Anterior cingulate cortex (tissue), 58 donors: ENCODE results near the gene SPRY4.
"Not testable (repeated sequence)": the region's sequence is repeated elsewhere in the genome, so short reads cannot be mapped to it uniquely, and the experiment has no call there.

Experiments used
- DNase-seq, 58 donors: peaks; one replicate each; lab custom pipeline; 2025; lab: John Stamatoyannopoulos, UW

The SPRY4 gene

GRCh38 chr5:142316051-142316450 lies 8.8 kb downstream of the SPRY4 start:
- DNase-seq = no peak

- DNase-seq = no peak
These were observed 9.5 kb downstream of the SPRY4 start for GRCh38 chr5:142315096-142315900.

DNA sequence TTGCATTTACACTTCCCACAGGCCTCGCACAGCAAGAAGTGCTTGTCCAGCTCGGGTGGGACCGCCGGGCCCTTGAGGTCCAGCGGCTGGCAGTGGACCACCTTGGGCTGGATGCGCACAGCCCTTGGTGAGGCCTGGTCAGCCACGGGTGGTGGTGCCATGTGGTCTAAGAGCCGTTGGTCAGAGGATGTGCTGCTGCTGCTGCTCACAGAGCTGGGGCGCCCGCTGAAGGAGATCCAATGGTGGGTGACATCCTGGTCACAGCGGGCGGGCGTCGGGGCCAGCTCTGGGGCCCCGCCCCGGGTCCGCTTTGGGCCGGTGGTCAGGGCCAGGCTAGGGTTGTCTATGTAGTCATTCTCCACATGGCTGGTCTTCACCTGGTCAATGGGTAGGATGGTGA lies 10.2 kb downstream of the SPRY4 start:
- DNase-seq = no peak

DNA sequence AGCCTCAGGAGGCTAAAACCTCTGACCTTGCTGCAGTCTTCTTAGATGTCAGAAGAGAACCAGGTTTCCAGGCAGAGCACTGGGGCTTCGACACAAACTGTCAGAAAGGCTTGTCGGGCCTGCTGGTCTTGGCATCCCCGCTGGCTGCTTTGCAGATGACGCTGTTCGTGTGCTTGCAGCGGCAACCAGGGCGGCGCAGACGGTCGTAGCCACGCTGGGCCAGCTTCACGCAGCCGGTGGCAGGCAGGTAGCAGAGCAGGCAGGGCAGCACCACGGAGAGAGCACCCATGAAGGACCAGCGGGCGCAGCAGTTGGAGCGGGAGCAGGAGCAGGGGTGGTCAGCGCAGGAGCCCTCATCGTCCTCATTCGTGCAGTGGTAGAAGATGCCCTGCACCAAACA lies 10.7 kb downstream of the SPRY4 start:
- DNase-seq = no peak

DNA sequence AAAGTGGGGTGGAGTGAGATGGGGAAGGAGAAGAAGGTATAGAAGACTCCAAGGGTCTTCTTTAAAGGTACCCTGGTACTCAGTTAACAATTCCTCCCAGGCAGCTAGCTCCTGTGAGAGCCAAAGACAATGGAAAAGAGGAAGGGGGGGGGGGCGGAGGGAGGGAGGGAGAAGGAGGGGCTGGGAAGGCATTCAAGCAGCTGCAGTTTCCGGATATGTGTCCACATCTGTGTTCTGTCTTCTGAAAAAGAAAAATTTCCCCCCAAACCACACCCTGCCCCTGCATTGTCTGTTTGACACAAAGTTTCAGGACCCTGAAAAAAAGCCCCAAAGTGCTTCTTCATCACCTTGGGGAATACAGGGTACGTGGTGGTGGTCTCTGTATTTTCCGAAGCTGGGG lies 11.1 kb downstream of the SPRY4 start:
- DNase-seq = no peak

DNA sequence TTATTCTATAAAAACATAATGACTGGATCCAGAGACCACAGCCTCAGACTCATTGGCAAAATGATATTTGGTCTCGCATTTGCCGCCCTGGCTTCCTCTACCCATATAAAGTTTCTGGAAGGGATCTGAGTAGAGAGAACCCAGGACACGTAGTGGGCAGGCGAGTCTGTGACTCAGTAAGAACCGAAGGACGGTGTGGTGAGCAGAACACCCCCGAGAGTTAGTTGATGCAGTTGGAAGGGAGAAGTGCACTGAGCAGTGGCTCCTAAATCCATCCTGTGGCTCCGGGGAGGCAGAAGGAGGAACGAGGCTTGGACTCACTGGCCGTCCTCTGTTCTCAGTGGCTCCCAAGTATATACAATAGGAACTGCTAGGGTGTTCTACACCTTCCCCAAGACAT lies 11.5 kb downstream of the SPRY4 start:
- DNase-seq = no peak

- DNase-seq = no peak
These were observed 12.4 kb downstream of the SPRY4 start for GRCh38 chr5:142312399-142312798.

GRCh38 chr5:142311725-142312124 lies 13.1 kb downstream of the SPRY4 start:
- no peak for DNase-seq

DNA sequence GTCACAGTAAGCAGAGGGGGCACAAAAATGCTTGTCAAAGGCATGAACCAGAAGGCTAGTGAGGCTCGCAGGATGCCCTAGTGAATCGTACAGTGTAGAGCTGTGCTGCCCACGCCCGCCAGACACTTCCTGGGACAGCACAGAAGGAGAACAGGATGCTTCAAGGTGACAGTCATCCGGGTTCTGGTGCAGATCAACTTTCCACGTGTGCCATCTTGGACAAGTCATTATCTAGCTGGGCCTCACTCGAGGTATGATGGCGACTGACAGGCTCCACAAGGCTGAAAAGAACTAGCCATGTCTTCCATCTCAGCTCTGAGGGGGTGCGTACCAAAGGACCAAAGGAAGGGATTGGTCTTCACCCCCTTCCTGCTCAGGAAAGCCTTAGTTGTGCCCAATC lies 14.0 kb downstream of the SPRY4 start:
- no peak for DNase-seq

- no peak for DNase-seq
These were observed 15.0 kb downstream of the SPRY4 start for GRCh38 chr5:142309747-142310318.

GRCh38 chr5:142308358-142308757 lies 16.5 kb downstream of the SPRY4 start:
- no peak for DNase-seq

DNA sequence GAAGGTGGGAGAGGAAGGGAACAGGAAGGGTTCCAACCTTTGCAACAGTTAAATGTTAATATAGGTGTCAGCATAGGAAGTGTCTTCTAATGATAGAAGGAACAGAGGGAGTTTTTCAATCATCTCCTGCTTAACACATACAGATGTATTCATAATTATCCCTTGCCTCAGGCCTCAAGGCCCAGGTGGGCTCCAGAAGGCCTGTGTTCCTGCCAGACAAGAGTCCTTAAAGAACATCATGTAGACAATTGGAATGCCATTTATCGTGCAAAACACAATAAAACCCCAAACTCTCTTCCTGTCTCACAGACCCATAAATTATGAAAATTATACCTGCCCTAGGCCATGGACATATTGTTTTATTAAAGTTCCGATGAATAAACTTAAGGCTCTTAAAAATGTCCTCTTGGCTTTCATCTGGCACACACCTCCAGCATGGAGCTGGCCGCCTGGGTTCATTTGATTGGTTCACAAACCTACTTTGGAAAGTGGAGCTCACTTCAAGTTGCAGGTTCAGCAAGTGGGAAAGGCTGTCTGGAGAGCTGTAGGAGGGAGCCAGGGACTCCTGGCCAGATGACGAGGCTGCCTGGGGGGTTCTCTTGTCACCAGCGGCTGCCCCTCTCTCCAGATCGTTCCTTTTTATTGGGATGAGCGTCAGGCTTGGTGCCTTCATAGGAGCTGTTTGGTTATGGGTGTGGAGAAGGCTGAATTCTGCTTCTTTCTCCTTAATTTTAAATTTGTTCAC lies 17.5 kb downstream of the SPRY4 start:
- DNase-seq = no peak

DNA sequence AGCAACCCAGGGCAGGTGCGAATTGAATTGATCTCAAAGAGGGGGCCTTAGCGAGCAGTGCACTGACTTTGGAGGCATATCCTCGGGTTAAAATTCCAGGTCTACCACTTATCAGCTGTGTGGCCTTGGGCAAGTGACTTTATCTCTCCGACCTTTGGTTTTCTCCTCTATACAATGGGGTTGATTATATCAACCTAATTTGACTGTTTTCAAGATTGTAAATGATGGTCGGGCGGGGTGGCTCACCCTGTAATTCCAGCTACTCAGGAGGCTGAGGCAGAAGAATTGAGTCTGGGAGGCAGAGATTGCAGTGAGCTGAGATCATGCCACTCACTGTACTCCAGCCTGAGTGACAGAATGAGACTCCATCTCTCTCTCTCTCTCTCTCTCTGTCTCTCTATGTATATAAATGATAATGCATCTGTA lies 18.7 kb downstream of the SPRY4 start:
- no peak for DNase-seq

DNA sequence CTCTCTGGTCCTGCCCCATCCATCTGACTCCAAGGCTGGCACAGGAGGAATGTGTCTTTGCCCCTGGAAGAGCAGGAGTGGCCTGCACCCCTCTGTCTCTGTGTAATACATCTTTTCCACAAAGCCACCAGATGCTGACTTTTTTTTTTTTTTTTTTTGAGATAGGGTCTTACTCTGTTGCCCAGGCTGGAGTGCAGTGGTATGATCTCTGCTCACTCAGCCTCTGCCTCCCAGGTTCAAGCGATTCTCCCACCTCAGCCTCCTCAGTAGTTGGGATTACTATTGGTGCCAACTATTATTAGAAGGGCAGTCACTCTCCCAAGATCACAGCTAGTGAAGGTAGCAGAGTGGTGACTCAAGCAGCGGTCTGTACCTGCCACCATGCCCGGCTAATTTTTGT lies 19.6 kb downstream of the SPRY4 start:
- DNase-seq = no peak

GRCh38 chr5:142304013-142304701 lies 20.7 kb downstream of the SPRY4 start:
- DNase-seq = no peak

DNA sequence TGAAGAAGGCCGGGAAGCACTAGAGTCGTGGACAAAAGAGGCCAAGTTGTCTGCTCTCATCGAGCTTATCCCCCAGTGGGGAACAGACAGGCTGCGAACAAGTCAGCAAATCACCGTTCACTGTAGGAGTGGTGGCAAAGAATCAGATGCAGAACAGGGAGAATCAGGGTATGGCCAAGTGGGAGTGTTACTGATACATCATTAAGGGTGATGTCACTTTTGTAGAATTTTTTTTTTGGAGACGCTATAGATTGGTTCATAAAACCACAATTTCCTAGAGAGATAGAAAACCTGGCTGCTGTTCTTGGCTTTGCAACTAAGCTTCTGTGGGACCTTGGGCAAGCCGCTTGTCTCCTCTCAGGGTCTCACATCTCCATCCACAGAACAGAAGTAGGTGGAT lies 21.3 kb downstream of the SPRY4 start:
- no peak for DNase-seq

DNA sequence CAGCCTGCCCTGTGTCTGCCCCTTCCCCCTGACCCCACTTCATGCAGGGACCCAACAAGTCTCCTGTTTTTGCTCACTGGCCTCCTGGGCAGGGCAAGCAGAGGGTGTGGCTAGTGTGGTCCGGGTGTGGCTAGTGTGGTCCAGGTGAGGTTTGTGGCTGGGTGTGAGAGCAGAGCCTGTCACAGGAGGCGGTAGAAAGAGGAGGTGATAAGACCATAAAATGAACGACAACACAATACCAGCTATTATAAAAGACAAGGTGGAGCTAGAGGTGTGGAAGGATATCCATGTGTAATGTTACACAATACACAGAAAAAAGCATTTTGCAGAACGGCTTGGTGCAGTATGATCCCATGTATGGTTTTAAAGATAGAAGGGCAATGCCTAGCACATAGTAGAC lies 23.3 kb downstream of the SPRY4 start:
- no peak for DNase-seq

GRCh38 chr5:142300677-142301076 lies 24.1 kb downstream of the SPRY4 start:
- no peak for DNase-seq

- no peak for DNase-seq
These were observed 26.0 kb downstream of the SPRY4 start for GRCh38 chr5:142298789-142299188.

GRCh38 chr5:142297786-142298185 lies 27.0 kb downstream of the SPRY4 start:
- DNase-seq = not testable (repeated sequence)

GRCh38 chr5:142296914-142297417 lies 27.9 kb downstream of the SPRY4 start:
- no peak for DNase-seq
